NCI-H1092 treated with DMSO at 0.1 percent for 48 hours (cell line): Measurements from ENCODE around the gene CENATAC.
"Not testable (repeated sequence)": the region's sequence is repeated elsewhere in the genome, so short reads cannot be mapped to it uniquely, and the experiment has no call there.

ENCODE experiments used
- DNase-seq: peaks from one replicate; lab custom pipeline; 2025; lab: John Stamatoyannopoulos, UW

Gene CENATAC

DNA sequence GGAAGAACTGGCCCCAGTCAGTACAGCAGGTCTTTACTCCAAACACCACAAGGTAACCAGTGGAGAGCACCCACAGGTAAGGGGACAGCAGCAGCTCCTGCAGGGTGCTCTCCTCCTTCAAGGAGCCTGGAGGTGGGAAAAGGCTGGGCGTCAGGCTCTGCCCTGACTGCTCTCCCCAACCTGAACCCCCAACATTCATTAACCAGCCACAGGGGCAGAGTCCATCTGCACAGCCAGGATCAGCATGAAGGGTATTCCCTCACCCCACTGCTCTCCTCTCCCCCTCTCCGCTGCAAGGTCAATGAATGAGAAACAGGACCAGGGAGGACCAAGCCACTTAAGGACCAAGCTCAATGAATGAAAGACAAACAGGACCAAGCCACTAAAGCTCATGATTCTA lies 29.0 kb downstream of the CENATAC start:
- DNase-seq, result no peak

DNA sequence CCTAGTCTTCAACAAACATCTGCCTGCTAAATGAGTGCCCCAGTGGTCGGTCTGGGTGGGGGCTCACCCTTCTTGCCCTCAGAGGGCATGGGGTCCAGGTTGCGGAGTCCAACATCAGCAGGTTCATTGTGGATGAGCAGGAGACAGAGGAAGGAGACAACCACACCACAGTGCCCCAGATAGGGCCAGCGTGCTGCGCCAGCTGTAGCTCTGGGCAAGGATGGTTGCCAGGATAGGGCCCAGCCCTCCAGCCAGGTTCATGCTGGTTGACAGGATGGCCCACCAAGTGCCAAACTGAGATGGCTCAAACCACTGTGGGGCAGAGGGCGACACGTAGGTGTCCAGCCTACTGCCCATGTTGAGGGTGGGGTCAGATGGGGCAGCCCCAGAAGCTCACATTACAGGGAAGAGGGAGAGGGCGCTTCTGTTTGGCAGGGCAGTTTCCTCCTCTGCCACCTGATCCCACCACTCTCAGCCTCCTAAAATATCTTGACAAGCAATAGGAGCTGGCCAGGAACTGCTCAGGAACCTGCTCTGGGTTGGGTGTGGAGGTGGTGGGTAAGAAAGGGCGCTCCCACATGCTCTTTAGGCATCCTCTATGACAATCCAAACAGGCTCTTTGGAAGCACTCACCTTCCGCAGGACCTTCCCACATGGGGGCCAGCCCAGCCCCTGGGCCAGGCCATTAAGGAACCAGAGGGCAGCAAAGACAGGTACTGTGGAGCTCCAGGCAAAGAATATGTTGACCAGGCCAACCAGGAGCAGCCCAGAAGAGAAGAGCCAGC lies 29.8 kb downstream of the CENATAC start:
- DNase-seq, result no peak

- DNase-seq, result no peak
Observed at GRCh38 chr11:119028346-119029068, 30.6 kb downstream of the CENATAC start.

- DNase-seq, result no peak
Observed at GRCh38 chr11:119029069-119029339, 31.1 kb downstream of the CENATAC start.

DNA sequence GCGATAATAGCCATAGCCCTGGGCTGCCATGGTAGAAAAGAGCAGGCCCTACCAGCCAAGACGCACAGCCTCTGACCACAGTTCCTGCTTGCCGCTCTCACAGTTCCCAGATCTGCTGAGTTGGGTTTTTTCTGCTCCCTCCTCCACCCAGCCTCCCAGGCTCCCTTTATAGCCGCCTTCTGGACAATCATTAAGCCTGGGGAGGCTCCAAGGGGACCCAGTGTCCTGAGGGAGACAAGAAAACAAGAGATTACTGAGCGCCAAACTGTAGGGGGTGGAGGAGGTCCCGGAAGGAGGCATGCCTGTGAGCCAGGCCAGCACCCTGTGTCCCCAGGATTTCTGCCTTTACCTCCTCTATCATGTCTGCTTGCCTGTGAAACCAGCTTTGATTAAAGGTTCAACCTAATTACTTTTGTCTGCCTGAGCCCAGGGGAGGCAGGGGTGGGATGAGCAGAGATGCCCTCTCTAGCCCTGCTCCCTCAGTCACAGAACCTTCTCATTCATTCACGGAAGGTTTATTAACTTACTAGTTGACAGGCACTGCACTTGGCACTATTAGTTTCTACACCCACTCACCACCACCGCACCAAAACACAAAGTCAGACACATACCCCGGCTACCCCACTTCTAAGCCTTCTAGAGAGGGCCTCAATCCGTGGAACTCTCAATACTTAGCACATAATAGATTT lies 31.5 kb downstream of the CENATAC start:
- DNase-seq, result no peak

- no peak for DNase-seq
Observed at GRCh38 chr11:119030029-119030328, 32.0 kb downstream of the CENATAC start.

GRCh38 chr11:119030329-119031047 lies 32.5 kb downstream of the CENATAC start, which contains the start of gene SLC37A4:
Gene SLC37A4, minus strand, starts transcription at chr11:119030877.
- peak; percentile 97 for DNase-seq

DNA sequence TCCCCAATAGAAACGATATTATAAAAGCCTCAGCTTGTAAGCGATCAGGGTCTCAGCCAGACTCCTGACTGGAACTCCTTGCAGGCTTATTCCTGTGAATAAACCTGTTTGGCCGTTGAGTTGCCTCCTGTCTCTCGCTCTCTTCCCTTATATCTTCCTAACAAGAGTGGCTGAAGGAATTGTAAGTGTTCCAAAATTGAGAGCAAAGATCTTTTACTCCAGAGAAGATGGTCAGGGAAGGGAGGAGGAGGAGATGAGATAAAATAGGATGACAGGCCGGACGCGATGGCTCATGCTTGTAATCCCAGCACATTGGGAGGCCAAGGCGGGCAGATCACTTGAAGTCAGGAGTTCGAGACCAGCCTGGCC lies 34.0 kb downstream of the CENATAC start:
- DNase-seq, result no peak

- DNase-seq, result not testable (repeated sequence)
Observed at GRCh38 chr11:119033421-119033820, 35.5 kb downstream of the CENATAC start.

GRCh38 chr11:119034813-119035212 lies 36.9 kb downstream of the CENATAC start:
- no peak for DNase-seq

DNA sequence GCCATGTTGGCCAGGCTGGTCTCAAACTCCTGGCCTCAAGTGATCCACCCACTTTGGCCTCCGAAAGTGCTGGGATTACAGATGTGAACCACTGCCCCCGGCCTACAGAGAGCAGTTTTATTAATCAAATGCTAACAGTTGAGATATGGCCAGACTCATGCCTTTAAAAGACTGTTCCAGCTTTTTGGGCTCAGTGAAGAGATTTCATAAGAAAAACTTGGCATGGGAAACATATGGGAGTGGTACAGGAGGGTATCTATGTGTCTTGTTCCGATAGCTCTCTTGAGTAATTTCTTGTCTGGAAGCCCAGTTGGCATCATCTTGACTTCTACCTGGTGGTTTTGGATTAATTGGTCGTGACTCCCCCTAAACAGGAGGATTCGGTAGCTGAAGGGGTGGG lies 40.9 kb downstream of the CENATAC start:
- no peak for DNase-seq

DNA sequence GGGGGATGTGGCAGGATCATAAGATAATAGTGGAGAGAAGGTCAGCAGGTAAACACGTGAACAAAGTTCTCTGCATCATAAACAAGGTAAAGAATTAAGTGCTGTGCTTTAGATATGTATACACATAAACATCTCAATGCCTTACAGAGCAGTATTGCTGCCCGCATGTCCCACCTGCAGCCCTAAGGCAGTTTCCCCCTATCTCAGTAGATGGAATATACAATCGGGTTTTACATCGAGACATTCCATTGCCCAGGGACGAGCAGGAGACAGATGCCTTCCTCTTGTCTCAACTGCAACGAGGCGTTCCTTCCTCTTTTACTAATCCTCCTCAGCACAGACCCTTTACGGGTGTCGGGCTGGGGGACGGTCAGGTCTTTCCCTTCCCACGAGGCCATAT lies 41.5 kb downstream of the CENATAC start:
- not testable (repeated sequence) for DNase-seq

DNA sequence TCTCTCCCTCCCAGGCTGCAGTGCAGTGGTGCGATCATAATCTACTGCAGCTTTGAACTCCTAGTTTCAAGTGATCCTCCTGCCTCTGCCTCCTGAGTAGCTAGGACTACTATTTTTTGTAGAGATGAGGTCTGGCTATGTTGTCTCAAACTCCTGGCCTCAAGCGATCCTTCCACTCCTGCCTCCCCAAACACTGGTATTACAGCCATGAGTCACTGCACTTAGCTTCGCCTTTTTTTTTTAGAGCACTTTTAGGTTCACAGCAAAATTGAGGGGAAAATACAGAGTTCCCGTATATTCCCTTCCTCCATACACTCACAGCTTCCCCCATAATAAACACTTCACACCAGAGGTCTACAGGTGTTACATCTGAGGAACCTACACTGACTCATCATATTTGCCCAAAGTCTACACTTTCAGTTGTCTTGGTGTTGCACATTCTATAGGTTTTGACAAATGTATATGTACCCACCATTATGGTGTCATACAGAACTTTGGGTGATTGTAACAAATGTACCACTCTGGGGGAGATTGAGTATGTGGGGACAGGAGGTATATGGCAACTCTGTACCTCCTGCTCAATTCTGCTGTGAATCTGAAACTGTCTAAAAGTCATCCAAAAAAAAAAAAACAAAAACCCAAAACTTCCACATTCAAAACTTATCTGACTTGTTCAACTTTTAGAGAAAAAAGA lies 44.0 kb downstream of the CENATAC start:
- no peak for DNase-seq

- DNase-seq, result no peak
Observed at GRCh38 chr11:119042927-119043326, 45.0 kb downstream of the CENATAC start.

DNA sequence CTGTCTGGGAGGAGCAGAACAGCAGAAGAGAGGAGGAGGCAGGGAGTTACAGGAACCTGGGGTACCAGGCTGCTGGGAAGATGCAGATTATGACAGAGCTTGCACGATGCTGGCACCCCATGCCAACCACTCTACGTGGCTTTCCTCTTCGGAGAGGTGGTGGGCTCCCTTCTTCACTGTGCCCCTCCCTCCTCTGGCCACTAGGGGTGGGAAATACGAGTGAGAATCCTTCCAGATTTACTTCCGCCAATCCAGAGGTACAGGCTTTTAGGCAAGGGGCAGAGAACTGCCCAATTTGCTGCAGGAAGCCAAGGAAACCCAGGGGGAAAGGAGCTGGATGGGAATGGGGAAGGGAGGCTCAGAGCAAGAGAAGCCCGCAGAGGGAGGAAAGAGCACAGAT lies 46.8 kb downstream of the CENATAC start:
- no peak for DNase-seq

DNA sequence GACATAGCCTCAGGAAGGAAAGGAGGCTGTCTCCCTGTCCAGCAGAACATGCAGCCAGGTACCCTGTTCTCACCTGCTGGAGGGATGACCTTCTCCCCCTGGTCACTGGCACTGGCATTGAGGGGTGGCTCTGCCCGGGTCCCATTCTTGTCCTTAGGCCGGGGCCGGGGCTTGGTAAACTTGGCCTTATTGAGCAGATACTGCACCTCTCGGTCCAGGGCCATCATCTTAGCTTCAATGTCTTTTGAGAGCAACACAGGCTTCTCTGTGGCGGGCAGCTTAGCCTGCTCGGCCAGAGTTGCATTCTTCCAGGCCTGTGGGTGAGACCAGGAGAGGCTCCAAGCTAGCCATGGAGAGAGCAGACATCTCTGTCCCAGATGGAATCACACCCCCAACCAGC lies 48.6 kb downstream of the CENATAC start:
- DNase-seq, result no peak

- DNase-seq, result no peak
Observed at GRCh38 chr11:119047205-119047604, 49.3 kb downstream of the CENATAC start.

- DNase-seq, result no peak
Observed at GRCh38 chr11:119048644-119049043, 50.7 kb downstream of the CENATAC start.

- no peak for DNase-seq
Observed at GRCh38 chr11:119049081-119049480, 51.1 kb downstream of the CENATAC start.

DNA sequence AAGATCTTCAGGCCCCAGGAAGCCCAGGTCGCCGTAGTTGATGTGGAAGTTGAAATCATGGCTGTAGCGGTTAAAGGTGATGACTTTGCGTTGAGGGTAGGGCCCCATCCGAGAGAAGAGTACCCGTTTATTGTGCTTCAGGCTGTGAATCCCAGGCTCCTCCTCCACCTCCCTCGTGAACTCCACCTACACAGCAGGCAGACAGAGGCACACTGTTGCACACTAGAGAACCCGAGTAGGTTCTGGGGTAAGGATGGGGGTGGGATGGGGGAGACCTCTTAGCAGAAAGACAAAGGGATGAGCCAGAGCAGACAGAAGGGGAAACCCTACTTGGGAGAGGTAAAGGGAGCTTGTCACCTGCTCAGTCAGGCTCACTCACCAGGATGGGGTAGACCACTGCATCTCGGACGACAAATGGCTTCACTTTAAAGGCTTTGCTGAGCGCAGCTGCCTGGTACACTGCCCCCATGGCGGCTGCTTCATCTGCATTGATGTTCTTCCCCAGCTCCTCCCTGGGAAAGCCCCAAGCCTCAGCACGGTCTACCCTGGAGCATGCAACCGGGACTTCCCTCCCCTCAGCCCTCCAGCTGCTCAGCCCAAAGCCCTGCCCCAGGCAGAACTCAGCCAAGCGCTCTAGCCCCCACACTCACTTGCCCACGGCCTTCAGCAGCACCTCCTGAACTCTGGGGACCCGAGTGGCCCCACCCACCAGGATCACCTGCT lies 53.7 kb downstream of the CENATAC start:
- no peak for DNase-seq

GRCh38 chr11:119052163-119052814 lies 54.4 kb downstream of the CENATAC start:
- DNase-seq, result no peak
